NCI-H2107 (cell line): ENCODE data around the gene EME1.
"Not testable (repeated sequence)": the region's sequence is repeated elsewhere in the genome, so short reads cannot be mapped to it uniquely, and the experiment has no call there.

Source experiments
- DNase-seq: peaks from one replicate; lab custom pipeline; 2025; lab: John Stamatoyannopoulos, UW

Gene EME1

GRCh38 chr17:50426472-50426782 is 53.4 kb downstream of the EME1 start:
- DNase-seq, result no peak

- no peak for DNase-seq
Measured at GRCh38 chr17:50426814-50427787, 54.1 kb downstream of the EME1 start.

- not testable (repeated sequence) for DNase-seq
Measured at GRCh38 chr17:50428126-50428525, 55.1 kb downstream of the EME1 start.

GRCh38 chr17:50428831-50429424 is 55.9 kb downstream of the EME1 start:
- no peak for DNase-seq

- no peak for DNase-seq
Measured at GRCh38 chr17:50429793-50430192, 56.8 kb downstream of the EME1 start.
